OCI-LY3 (cell line): Measurements from ENCODE around the gene TRNP1.

ENCODE experiments used
- EZH2phosphoT487 ChIP-seq: fragments of 200-600 bp; shearing (Covaris generic); IDR thresholded peaks from 2 replicates; pipeline ENCODE4 v1.6.1; 2018; ENCODE audit warnings: antibody characterized with exemption, mixed run types, low read depth
- TF ChIP-seq, protein P1 (sequence below): fragments of 200-600, 300-600 bp; sonication (generic); IDR thresholded peaks from 2 replicates; pipeline ENCODE4 v1.5.1; 2014; ENCODE audit warnings: antibody characterized with exemption, low read length, low read depth

DNA sequence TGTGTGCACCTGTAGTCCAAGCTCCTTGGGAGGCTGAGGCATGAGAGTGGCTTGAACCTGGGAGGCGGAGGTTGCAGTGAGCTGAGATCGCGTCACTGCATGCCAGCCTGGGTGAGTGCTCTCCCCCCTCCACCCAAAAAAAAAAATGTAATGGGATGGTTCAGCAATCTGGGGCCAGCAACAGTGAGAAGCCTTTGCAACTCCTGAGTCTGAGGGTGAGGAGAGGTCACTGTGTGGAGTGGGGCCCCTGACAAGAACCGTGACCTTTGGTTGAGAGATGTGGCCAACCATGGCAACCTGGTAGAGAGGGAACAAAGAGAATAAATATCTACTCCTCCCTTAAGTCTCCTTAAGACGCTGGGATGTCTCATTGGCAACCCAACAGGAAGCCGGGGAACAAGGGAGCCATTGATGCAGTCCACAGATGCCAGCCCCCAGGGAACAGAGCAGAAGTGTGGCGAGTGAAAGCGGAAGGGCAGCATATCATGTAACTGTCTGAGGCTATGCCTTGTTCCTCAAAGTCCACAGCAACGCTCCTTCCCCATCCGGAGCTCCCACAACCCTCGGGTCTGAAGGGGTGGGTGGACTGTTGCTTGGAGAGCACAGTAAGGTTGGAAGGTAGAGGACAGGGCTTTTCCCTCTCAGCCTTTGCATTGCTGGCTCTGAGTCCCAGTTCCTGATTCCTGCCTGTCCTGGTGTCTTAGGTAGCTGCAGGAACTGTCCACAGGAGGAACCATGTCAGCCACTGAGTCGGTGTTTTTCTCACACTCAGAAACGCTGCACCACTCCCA lies 8.3 kb downstream of the TRNP1 start:
- TF ChIP-seq, protein P1, sequence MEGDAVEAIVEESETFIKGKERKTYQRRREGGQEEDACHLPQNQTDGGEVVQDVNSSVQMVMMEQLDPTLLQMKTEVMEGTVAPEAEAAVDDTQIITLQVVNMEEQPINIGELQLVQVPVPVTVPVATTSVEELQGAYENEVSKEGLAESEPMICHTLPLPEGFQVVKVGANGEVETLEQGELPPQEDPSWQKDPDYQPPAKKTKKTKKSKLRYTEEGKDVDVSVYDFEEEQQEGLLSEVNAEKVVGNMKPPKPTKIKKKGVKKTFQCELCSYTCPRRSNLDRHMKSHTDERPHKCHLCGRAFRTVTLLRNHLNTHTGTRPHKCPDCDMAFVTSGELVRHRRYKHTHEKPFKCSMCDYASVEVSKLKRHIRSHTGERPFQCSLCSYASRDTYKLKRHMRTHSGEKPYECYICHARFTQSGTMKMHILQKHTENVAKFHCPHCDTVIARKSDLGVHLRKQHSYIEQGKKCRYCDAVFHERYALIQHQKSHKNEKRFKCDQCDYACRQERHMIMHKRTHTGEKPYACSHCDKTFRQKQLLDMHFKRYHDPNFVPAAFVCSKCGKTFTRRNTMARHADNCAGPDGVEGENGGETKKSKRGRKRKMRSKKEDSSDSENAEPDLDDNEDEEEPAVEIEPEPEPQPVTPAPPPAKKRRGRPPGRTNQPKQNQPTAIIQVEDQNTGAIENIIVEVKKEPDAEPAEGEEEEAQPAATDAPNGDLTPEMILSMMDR: no peak
- no peak for TF ChIP-seq EZH2phosphoT487
